GM19397 (cell line): ENCODE results near the gene SYNE4.
"Not testable (repeated sequence)": the region's sequence is repeated elsewhere in the genome, so short reads cannot be mapped to it uniquely, and the experiment has no call there.

ENCODE experiments used
- ATAC-seq: cut with Tn5 transposase; IDR thresholded peaks from one replicate; pipeline ENCODE4 v1.9.1; 2021; ENCODE audit warnings: mild to moderate bottlenecking, moderate library complexity; ENCODE audit not compliant: unreplicated experiment

SYNE4 gene

GRCh38 chr19:36008336-36008978 is at the start of gene SYNE4:
TSS of gene SYNE4 (minus strand) at chr19:36008813. CDS start at chr19:36008681, 132 bp downstream.
- ATAC-seq = no peak

- peak; percentile 72 for ATAC-seq
These were observed 46.4 kb upstream of the SYNE4 start, which contains the start of gene WDR62 for GRCh38 chr19:36054733-36055686. TSS of gene WDR62 (plus strand) at chr19:36054897. CDS start at chr19:36054972, 75 bp downstream.

- ATAC-seq = peak; percentile 83
These were observed 45.6 kb upstream of the SYNE4 start, which contains the start of gene THAP8 for GRCh38 chr19:36054119-36054732. TSS of gene THAP8 (minus strand) at chr19:36054285. CDS start at chr19:36054217, 68 bp downstream.

- no peak for ATAC-seq
These were observed 43.0 kb upstream of the SYNE4 start for GRCh38 chr19:36051637-36052036.

- no peak for ATAC-seq
These were observed 42.6 kb upstream of the SYNE4 start for GRCh38 chr19:36051236-36051635.

- ATAC-seq = no peak
These were observed 40.6 kb upstream of the SYNE4 start for GRCh38 chr19:36049080-36049698.

- ATAC-seq = no peak
These were observed 39.2 kb upstream of the SYNE4 start for GRCh38 chr19:36047835-36048234.

- ATAC-seq = no peak
These were observed 37.9 kb upstream of the SYNE4 start for GRCh38 chr19:36046443-36047050.

- no peak for ATAC-seq
These were observed 35.3 kb upstream of the SYNE4 start for GRCh38 chr19:36043952-36044351.

GRCh38 chr19:36041831-36042230 is 33.2 kb upstream of the SYNE4 start:
- ATAC-seq = no peak

- not testable (repeated sequence) for ATAC-seq
These were observed 32.5 kb upstream of the SYNE4 start for GRCh38 chr19:36041092-36041491.

- ATAC-seq = no peak
These were observed 31.9 kb upstream of the SYNE4 start for GRCh38 chr19:36040495-36040894.

- no peak for ATAC-seq
These were observed 23.9 kb upstream of the SYNE4 start, which contains the start of gene CLIP3 for GRCh38 chr19:36032251-36033104. TSS of gene CLIP3 (minus strand) at chr19:36032873. CDS start at chr19:36032357, 516 bp downstream.

GRCh38 chr19:36031308-36031707 is 22.7 kb upstream of the SYNE4 start:
- ATAC-seq = no peak

- ATAC-seq = no peak
These were observed 21.9 kb upstream of the SYNE4 start for GRCh38 chr19:36030264-36031148.

- no peak for ATAC-seq
These were observed 19.9 kb upstream of the SYNE4 start for GRCh38 chr19:36028313-36029041.

- ATAC-seq = no peak
These were observed 19.1 kb upstream of the SYNE4 start for GRCh38 chr19:36027696-36028095.
